ENCODE results near the gene FSIP1.

GRCh38 chr15:39589193-39589814 lies 193.3 kb downstream of the FSIP1 start:
- TF ChIP-seq CTCF (IDR thresholded peaks at IDR 0.05; ENCODE audit: low read length) (no peak), EZH2 (IDR thresholded peaks at IDR 0.05; ENCODE audit: borderline replicate concordance, low read length) (no peak)
